MM.1S (cell line): ENCODE results near the gene SH3BGRL3.

Source experiments
- DNase-seq: peaks from one replicate; pipeline ENCODE4 v3.0.0-alpha.2; 2015
- H2AFZ ChIP-seq: fragments of 300-600 bp; sonication (generic); 2 replicates; pipeline ENCODE4 v1.6.0; 2016; ENCODE audit warnings: antibody characterized with exemption, low read length
- H3F3A ChIP-seq: fragments of 300-600 bp; sonication (generic); 2 replicates; pipeline ENCODE4 v1.6.1; 2016; ENCODE audit warnings: mild to moderate bottlenecking, antibody characterized with exemption, low read length, moderate library complexity, mixed read lengths; ENCODE audit not compliant: insufficient read depth
- H3K27ac ChIP-seq: fragments of 300-600 bp; sonication (generic); 2 replicates; pipeline ENCODE4 v1.5.1; 2016; ENCODE audit warnings: mild to moderate bottlenecking, low read length
- H3K27me3 ChIP-seq: fragments of 300-600 bp; sonication (generic); replicated peaks from 2 replicates; pipeline ENCODE4 v1.6.0; 2016; ENCODE audit warnings: low read length; ENCODE audit not compliant: insufficient read depth
- H3K36me3 ChIP-seq: fragments of 300-600 bp; sonication (generic); replicated peaks from 2 replicates; pipeline ENCODE4 v1.6.1; 2016; ENCODE audit warnings: mild to moderate bottlenecking, low read length, mixed read lengths; ENCODE audit not compliant: insufficient read depth
- H3K4me1 ChIP-seq: fragments of 300-600 bp; sonication (generic); 2 replicates; pipeline ENCODE4 v1.6.1; 2016; ENCODE audit warnings: low read length, mixed read lengths
- H3K4me2 ChIP-seq: fragments of 300-600 bp; sonication (generic); 2 replicates; pipeline ENCODE4 v1.6.0; 2016; ENCODE audit warnings: low read depth, low read length
- H3K4me3 ChIP-seq: fragments of 300-600 bp; sonication (generic); 2 replicates; pipeline ENCODE4 v1.5.1; 2016; ENCODE audit warnings: low read length, mixed read lengths
- H3K79me2 ChIP-seq: fragments of 300-600 bp; sonication (generic); 2 replicates; pipeline ENCODE4 v1.6.1; 2016; ENCODE audit warnings: mixed run types, low read length, mixed read lengths
- H3K9ac ChIP-seq: fragments of 300-600 bp; sonication (generic); 2 replicates; pipeline ENCODE4 v1.6.1; 2016; ENCODE audit warnings: low read length, mixed read lengths
- H3K9me2 ChIP-seq: fragments of 300-600 bp; sonication (generic); replicated peaks from 2 replicates; pipeline ENCODE4 v1.6.1; 2016; ENCODE audit warnings: mild to moderate bottlenecking, low read length, mixed read lengths; ENCODE audit not compliant: insufficient read depth
- H3K9me3 ChIP-seq: fragments of 300-600 bp; sonication (generic); replicated peaks from 2 replicates; pipeline ENCODE4 v1.6.1; 2016; ENCODE audit warnings: mild to moderate bottlenecking, low read length, mixed read lengths; ENCODE audit not compliant: insufficient read depth
- H4K20me1 ChIP-seq: fragments of 300-600 bp; sonication (generic); 2 replicates; pipeline ENCODE4 v1.6.1; 2016; ENCODE audit warnings: mild to moderate bottlenecking, low read length, moderate library complexity, mixed read lengths; ENCODE audit not compliant: insufficient read depth
- CTCF ChIP-seq: fragments of 300-600 bp; sonication (generic); IDR thresholded peaks from 2 replicates; pipeline ENCODE4 v1.5.1; 2016; ENCODE audit warnings: antibody characterized with exemption, low read length, mixed read lengths
- EZH2 ChIP-seq: fragments of 300-600 bp; sonication (generic); optimal IDR thresholded peaks from 2 replicates; pipeline ENCODE3; 2017; ENCODE audit warnings: low read depth, mild to moderate bottlenecking, antibody characterized with exemption, low read length, mixed read lengths
- EZH2phosphoT487 ChIP-seq: fragments of 300-600 bp; sonication (generic); IDR thresholded peaks from 2 replicates; pipeline ENCODE4 v1.6.1; 2018; ENCODE audit warnings: antibody characterized with exemption, low read length

Gene SH3BGRL3

GRCh38 chr1:26281971-26282370, 2.1 kb downstream of the SH3BGRL3 start:
- no peak overlapping the region for H2AFZ ChIP-seq
- H3F3A ChIP-seq = peaks cover 17% of the 10 kb centered on the region
- H3K9me2 ChIP-seq = no peaks in the 10 kb centered on the region
- no peak overlapping the region for H3K27ac ChIP-seq
- H3K36me3 ChIP-seq = peaks cover 6% of the 10 kb centered on the region
- no peak overlapping the region for H3K4me2 ChIP-seq
- H3K9ac ChIP-seq = no peak overlapping the region
- H3K4me1 ChIP-seq = peaks cover 11% of the 10 kb centered on the region
- DNase-seq = no peak
- no peak for TF ChIP-seq EZH2phosphoT487
- no peak for TF ChIP-seq EZH2
- no peak for TF ChIP-seq CTCF
- H3K79me2 ChIP-seq = peaks cover 25% of the 10 kb centered on the region
- H3K9me3 ChIP-seq = no peaks in the 10 kb centered on the region
- H4K20me1 ChIP-seq = no peaks in the 10 kb centered on the region
- H3K27me3 ChIP-seq = no peaks in the 10 kb centered on the region
- no peak overlapping the region for H3K4me3 ChIP-seq

GRCh38 chr1:26282401-26282918, 2.6 kb downstream of the SH3BGRL3 start:
- TF ChIP-seq EZH2phosphoT487 = no peak
- no peak for TF ChIP-seq EZH2
- no peak for TF ChIP-seq CTCF
- 0 out of 2 replicates have a peak, but pooled peaks cover under 1% of the 10 kb centered on the region for H3K36me3 ChIP-seq

GRCh38 chr1:26283279-26283853, 3.5 kb downstream of the SH3BGRL3 start:
- H3K9me2 ChIP-seq = no peaks in the 10 kb centered on the region
- no peaks in the 10 kb centered on the region for H3K9me3 ChIP-seq
- no peak overlapping the region for H2AFZ ChIP-seq
- H3K79me2 ChIP-seq = peaks cover 25% of the 10 kb centered on the region
- no peaks in the 10 kb centered on the region for H3K27me3 ChIP-seq
- H3K9ac ChIP-seq = no peak overlapping the region
- DNase-seq = no peak
- H3K4me1 ChIP-seq = peaks cover 25% of the 10 kb centered on the region
- H3K27ac ChIP-seq = no peak overlapping the region
- no peak overlapping the region for H3K4me2 ChIP-seq
- no peak overlapping the region for H3K4me3 ChIP-seq
- peaks cover 23% of the 10 kb centered on the region for H3F3A ChIP-seq
- H3K36me3 ChIP-seq = no peaks in the 10 kb centered on the region
- no peaks in the 10 kb centered on the region for H4K20me1 ChIP-seq
- TF ChIP-seq CTCF (no peak), EZH2 (no peak), EZH2phosphoT487 (no peak)

More at GRCh38 chr1:26282401-26282918, 2.6 kb downstream of the SH3BGRL3 start:
- H3K27ac ChIP-seq = no peak overlapping the region
- H3K4me2 ChIP-seq = no peak overlapping the region
- H2AFZ ChIP-seq = no peak overlapping the region
- H3K9ac ChIP-seq = no peak overlapping the region
- H4K20me1 ChIP-seq = no peaks in the 10 kb centered on the region
- peaks cover 16% of the 10 kb centered on the region for H3K4me1 ChIP-seq
- no peak for DNase-seq
- peaks cover 25% of the 10 kb centered on the region for H3K79me2 ChIP-seq
- no peaks in the 10 kb centered on the region for H3K9me3 ChIP-seq
- H3K4me3 ChIP-seq = no peak overlapping the region
- H3K27me3 ChIP-seq = no peaks in the 10 kb centered on the region
- peaks cover 21% of the 10 kb centered on the region for H3F3A ChIP-seq
- no peaks in the 10 kb centered on the region for H3K9me2 ChIP-seq
